Liver (tissue), 9 donors: Measurements from ENCODE around the gene OAS2. TPM values are rescaled to one million over a fixed set of nuclear protein-coding genes. Genes with fewer than 3 reads are reported as not detected.

Experiments used
- DNase-seq: peaks from one replicate; pipeline ENCODE4 v3.0.0-alpha.2; 2017; ENCODE audit warnings: low spot score
- H3K27ac ChIP-seq, 2 donors: one replicate each; pipeline ENCODE4 v1.7.0; 2013; ENCODE audit warnings: inconsistent platforms in 2 of 2, low read length in 2 of 2, control low read depth in 1 of 2, low read depth in 1 of 2, mild to moderate bottlenecking in 1 of 2
- H3K27me3 ChIP-seq, 4 donors: one replicate each; pipeline versions ENCODE4 v1.6.1 to v1.7.0; 2013; ENCODE audit warnings: low read length in 3 of 4, inconsistent platforms in 1 of 4, mild to moderate bottlenecking in 1 of 4, moderate library complexity in 1 of 4; ENCODE audit not compliant: control insufficient read depth in 4 of 4, insufficient read depth in 4 of 4
- H3K36me3 ChIP-seq, 4 donors: one replicate each; pipeline versions ENCODE4 v1.6.1 to v1.7.0; 2013; ENCODE audit warnings: low read length in 3 of 4, mild to moderate bottlenecking in 3 of 4, low read depth in 1 of 4, moderate library complexity in 1 of 4; ENCODE audit not compliant: control insufficient read depth in 4 of 4, insufficient read depth in 3 of 4
- H3K4me1 ChIP-seq, 4 donors: one replicate each; pipeline versions ENCODE4 v1.6.1 to v1.7.0; 2013; ENCODE audit warnings: low read length in 3 of 4, mild to moderate bottlenecking in 3 of 4, moderate library complexity in 1 of 4; ENCODE audit not compliant: control insufficient read depth in 4 of 4, insufficient read depth in 4 of 4
- H3K4me3 ChIP-seq, 3 donors: one replicate each; pipeline versions ENCODE4 v1.6.1 to v1.7.0; 2013; ENCODE audit warnings: low read length in 3 of 3, control low read depth in 1 of 3, low read depth in 1 of 3, mild to moderate bottlenecking in 1 of 3
- H3K9ac ChIP-seq, 2 donors: one replicate each; pipeline ENCODE4 v1.7.0; 2013; ENCODE audit warnings: low read length in 2 of 2, mild to moderate bottlenecking in 2 of 2, moderate library complexity in 2 of 2, control low read depth in 1 of 2, low read depth in 1 of 2
- H3K9me3 ChIP-seq, 4 donors: one replicate each; pipeline versions ENCODE4 v1.6.1 to v1.7.0; 2013; ENCODE audit warnings: low read length in 3 of 4; ENCODE audit not compliant: control insufficient read depth in 4 of 4
- EGR1 ChIP-seq, 2 donors: IDR thresholded peaks; 2 replicates each; pipeline ENCODE4 v1.6.1; 2016 to 2018; ENCODE audit warnings: antibody characterized with exemption in 2 of 2, low read depth in 2 of 2
- FOXA1 ChIP-seq: IDR thresholded peaks from 2 replicates; pipeline ENCODE4 v1.6.1; 2016; ENCODE audit warnings: antibody characterized with exemption
- FOXA2 ChIP-seq: IDR thresholded peaks from 2 replicates; pipeline ENCODE4 v1.6.1; 2016; ENCODE audit warnings: antibody characterized with exemption
- GABPA ChIP-seq, 2 donors: IDR thresholded peaks in 1 of 2; conservative IDR thresholded peaks in 1 of 2; 2 replicates each; pipeline ENCODE4 v1.6.1; 2016; ENCODE audit warnings: antibody characterized with exemption in 2 of 2, mild to moderate bottlenecking in 1 of 2, moderate library complexity in 1 of 2
- HNF4A ChIP-seq, 2 donors: conservative IDR thresholded peaks; 2 replicates each; pipeline ENCODE4 v1.6.1; 2016; ENCODE audit warnings: antibody characterized with exemption in 2 of 2, mild to moderate bottlenecking in 2 of 2
- HNF4G ChIP-seq: IDR thresholded peaks from 2 replicates; pipeline ENCODE4 v1.6.1; 2016; ENCODE audit warnings: antibody characterized with exemption
- JUND ChIP-seq, 2 donors: IDR thresholded peaks; 2 replicates each; pipeline ENCODE4 v1.6.1; 2016; ENCODE audit warnings: antibody characterized with exemption in 2 of 2
- NR2F2 ChIP-seq: IDR thresholded peaks from 2 replicates; pipeline ENCODE4 v1.6.1; 2016; ENCODE audit warnings: antibody characterized with exemption
- RXRA ChIP-seq, 2 donors: IDR thresholded peaks; 2 replicates each; pipeline ENCODE4 v1.6.1; 2017 to 2018; ENCODE audit warnings: antibody characterized with exemption in 2 of 2, mild to moderate bottlenecking in 1 of 2
- SP1 ChIP-seq: IDR thresholded peaks from 2 replicates; pipeline ENCODE4 v1.6.1; 2018; ENCODE audit warnings: antibody characterized with exemption, mild to moderate bottlenecking
- TAF1 ChIP-seq: conservative IDR thresholded peaks from 2 replicates; pipeline ENCODE4 v1.6.1; 2016; ENCODE audit warnings: antibody characterized with exemption, mild to moderate bottlenecking
- YY1 ChIP-seq: IDR thresholded peaks from 2 replicates; pipeline ENCODE4 v1.6.1; 2016; ENCODE audit warnings: antibody characterized with exemption, mild to moderate bottlenecking
- WGBS: extraction: QIAGEN DNeasy Blood & Tissue Kit; methylation state at CpG from one replicate; pipeline ENCODE4 v1.1.7; 2013; 5-methylcytosine and 5-hydroxymethylcytosine counted together
- polyA plus RNA-seq, 2 donors: library from polyadenylated mRNA; stranded (reverse) in 1 of 2; unstranded in 1 of 2; fragments of 200-250 nt in 1 of 2; fragments of >200 nt in 1 of 2; fragmentation: Nextera tagmentation in 1 of 2; extraction: Ambion mirVana in 1 of 2; gene quantifications; one replicate each; pipeline versions ENCODE4 v1.2.1 to v1.2.3, GENCODE V29; 2013 to 2015
- total RNA-seq, 2 donors: library from RNA; depleted of rRNA; stranded (reverse); fragments of >200 nt; gene quantifications; one replicate each; pipeline ENCODE4 v1.2.3, GENCODE V29; 2014
- TF ChIP-seq, protein P1 (sequence below): IDR thresholded peaks from 2 replicates; pipeline ENCODE4 v1.6.1; 2016; ENCODE audit warnings: antibody characterized with exemption
- TF ChIP-seq, protein P2 (sequence below): fragments of 150-350 bp; IDR thresholded peaks from 2 replicates; pipeline ENCODE4 v1.5.1; 2017; ENCODE audit warnings: improper control_type of control experiment, low read depth, low read length; ENCODE audit not compliant: missing input control
- TF ChIP-seq, protein P3 (sequence below): IDR thresholded peaks from 2 replicates; pipeline ENCODE4 v1.6.1; 2016; ENCODE audit warnings: antibody characterized with exemption
- TF ChIP-seq, protein P4 (sequence below): IDR thresholded peaks from 2 replicates; pipeline ENCODE4 v1.6.1; 2016; ENCODE audit warnings: antibody characterized with exemption, mild to moderate bottlenecking
- TF ChIP-seq, protein P5 (sequence below): IDR thresholded peaks from 2 replicates; pipeline ENCODE4 v1.6.1; 2016; ENCODE audit warnings: antibody characterized with exemption
- donor health status: healthy.
- donor health status: healthy.
- donor health status: healthy.
- donor health status: healthy.
- donor health status: healthy.

OAS2 gene
- total and polyA plus RNA-seq, 4 donors, result 3.3 to 9.4 (median 6.9) TPM

DNA sequence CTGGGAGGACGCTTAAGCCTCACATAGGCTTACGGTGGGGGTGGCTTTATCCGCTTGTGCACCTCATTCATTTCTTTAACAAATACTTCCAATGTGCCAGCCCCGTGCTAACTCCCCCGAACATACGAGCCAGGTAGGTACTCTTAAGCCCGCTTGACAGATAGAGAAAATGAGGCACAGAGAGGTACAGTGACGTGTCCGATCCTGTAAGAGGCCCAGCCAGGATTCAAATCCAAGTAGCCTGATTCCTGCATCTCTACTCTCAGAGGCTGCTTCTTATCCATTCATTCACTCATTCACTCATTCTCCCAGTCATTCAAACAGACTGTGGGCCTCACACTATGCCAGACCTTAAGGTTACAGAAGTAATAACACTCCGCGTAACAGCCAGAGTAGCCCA lies 39.6 kb upstream of the OAS2 start:
- DNase-seq, result no peak
- Histone ChIP-seq H3K9me3 (no peaks in the 10 kb centered on the region), H3K9ac (peak overlapping the region; percentile 62 to 82), H3K4me1 (peaks cover 3 to 18% (median 14%) of the 10 kb centered on the region in 4 donors), H3K4me3 (peak overlapping the region; percentile 66 to 84 (median 82)), H3K36me3 (no peaks in the 10 kb centered on the region), H3K27me3 (no peaks in the 10 kb centered on the region), H3K27ac (peak overlapping the region; percentile 61 to 66)
- no peak for TF ChIP-seq TAF1
- TF ChIP-seq, protein P1, sequence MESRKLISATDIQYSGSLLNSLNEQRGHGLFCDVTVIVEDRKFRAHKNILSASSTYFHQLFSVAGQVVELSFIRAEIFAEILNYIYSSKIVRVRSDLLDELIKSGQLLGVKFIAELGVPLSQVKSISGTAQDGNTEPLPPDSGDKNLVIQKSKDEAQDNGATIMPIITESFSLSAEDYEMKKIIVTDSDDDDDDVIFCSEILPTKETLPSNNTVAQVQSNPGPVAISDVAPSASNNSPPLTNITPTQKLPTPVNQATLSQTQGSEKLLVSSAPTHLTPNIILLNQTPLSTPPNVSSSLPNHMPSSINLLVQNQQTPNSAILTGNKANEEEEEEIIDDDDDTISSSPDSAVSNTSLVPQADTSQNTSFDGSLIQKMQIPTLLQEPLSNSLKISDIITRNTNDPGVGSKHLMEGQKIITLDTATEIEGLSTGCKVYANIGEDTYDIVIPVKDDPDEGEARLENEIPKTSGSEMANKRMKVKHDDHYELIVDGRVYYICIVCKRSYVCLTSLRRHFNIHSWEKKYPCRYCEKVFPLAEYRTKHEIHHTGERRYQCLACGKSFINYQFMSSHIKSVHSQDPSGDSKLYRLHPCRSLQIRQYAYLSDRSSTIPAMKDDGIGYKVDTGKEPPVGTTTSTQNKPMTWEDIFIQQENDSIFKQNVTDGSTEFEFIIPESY, result no peak
- TF ChIP-seq FOXA1, result no peak
- TF ChIP-seq GABPA (IDR thresholded peaks at IDR 0.05 in 1 of 2, conservative IDR thresholded peaks at IDR 0.05 in 1 of 2), result no peak
- TF ChIP-seq, protein P2, sequence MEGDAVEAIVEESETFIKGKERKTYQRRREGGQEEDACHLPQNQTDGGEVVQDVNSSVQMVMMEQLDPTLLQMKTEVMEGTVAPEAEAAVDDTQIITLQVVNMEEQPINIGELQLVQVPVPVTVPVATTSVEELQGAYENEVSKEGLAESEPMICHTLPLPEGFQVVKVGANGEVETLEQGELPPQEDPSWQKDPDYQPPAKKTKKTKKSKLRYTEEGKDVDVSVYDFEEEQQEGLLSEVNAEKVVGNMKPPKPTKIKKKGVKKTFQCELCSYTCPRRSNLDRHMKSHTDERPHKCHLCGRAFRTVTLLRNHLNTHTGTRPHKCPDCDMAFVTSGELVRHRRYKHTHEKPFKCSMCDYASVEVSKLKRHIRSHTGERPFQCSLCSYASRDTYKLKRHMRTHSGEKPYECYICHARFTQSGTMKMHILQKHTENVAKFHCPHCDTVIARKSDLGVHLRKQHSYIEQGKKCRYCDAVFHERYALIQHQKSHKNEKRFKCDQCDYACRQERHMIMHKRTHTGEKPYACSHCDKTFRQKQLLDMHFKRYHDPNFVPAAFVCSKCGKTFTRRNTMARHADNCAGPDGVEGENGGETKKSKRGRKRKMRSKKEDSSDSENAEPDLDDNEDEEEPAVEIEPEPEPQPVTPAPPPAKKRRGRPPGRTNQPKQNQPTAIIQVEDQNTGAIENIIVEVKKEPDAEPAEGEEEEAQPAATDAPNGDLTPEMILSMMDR, result no peak
- TF ChIP-seq SP1, result no peak
- no peak for TF ChIP-seq HNF4G
- TF ChIP-seq, protein P3, sequence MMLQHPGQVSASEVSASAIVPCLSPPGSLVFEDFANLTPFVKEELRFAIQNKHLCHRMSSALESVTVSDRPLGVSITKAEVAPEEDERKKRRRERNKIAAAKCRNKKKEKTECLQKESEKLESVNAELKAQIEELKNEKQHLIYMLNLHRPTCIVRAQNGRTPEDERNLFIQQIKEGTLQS, result no peak
- 17% methylated on average over 11 of the region's 11 CpGs for WGBS

DNA sequence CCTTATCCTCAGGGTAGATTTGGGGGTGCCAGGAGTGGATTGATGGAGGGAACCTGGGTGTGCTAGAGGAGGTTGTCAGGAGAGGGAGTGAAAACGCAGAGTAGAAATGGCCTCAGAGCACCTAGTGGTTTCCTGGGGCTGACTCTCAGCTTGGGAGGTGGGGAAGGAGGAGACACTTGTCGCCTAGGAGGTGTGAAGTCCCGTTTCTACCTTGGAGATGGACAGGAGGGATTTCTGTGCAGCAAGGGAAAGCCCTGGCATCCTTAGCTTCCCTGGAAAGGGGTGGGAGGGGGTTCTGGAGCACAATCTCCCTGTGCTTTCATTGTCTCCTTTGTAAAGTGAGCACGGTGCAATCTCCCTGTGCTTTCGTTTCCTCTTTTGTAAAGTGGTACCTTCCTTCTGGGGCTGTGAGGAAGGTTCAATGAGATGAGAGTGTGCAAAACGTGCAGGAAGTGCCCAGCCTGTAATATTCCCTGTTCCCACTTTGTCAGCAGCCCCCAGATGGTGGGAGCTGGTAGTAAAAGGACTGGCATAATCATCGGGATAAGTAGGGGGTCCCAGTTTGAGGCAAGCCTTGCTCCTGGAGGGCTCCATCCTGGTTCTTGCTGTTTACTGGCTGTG lies 38.4 kb upstream of the OAS2 start:
- Histone ChIP-seq H3K9ac (no peak overlapping the region), H3K36me3 (peaks cover 0 to 5% (median 0%) of the 10 kb centered on the region in 4 donors), H3K9me3 (no peaks in the 10 kb centered on the region), H3K27me3 (no peaks in the 10 kb centered on the region), H3K27ac (no peak overlapping the region), H3K4me3 (no peak overlapping the region), H3K4me1 (peaks cover 3 to 18% (median 14%) of the 10 kb centered on the region in 4 donors)
- TF ChIP-seq, protein P1, result no peak
- no peak for TF ChIP-seq FOXA1
- no peak for TF ChIP-seq HNF4A (conservative IDR thresholded peaks at IDR 0.05)
- no peak for TF ChIP-seq NR2F2
- no peak for TF ChIP-seq TAF1
- TF ChIP-seq YY1, result no peak
- no peak for TF ChIP-seq EGR1 (IDR thresholded peaks at IDR 0.05; ENCODE audit: low read depth in 2 of 2)
- no peak for TF ChIP-seq HNF4G
- TF ChIP-seq, protein P4, sequence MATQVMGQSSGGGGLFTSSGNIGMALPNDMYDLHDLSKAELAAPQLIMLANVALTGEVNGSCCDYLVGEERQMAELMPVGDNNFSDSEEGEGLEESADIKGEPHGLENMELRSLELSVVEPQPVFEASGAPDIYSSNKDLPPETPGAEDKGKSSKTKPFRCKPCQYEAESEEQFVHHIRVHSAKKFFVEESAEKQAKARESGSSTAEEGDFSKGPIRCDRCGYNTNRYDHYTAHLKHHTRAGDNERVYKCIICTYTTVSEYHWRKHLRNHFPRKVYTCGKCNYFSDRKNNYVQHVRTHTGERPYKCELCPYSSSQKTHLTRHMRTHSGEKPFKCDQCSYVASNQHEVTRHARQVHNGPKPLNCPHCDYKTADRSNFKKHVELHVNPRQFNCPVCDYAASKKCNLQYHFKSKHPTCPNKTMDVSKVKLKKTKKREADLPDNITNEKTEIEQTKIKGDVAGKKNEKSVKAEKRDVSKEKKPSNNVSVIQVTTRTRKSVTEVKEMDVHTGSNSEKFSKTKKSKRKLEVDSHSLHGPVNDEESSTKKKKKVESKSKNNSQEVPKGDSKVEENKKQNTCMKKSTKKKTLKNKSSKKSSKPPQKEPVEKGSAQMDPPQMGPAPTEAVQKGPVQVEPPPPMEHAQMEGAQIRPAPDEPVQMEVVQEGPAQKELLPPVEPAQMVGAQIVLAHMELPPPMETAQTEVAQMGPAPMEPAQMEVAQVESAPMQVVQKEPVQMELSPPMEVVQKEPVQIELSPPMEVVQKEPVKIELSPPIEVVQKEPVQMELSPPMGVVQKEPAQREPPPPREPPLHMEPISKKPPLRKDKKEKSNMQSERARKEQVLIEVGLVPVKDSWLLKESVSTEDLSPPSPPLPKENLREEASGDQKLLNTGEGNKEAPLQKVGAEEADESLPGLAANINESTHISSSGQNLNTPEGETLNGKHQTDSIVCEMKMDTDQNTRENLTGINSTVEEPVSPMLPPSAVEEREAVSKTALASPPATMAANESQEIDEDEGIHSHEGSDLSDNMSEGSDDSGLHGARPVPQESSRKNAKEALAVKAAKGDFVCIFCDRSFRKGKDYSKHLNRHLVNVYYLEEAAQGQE, result no peak
- TF ChIP-seq FOXA2, result no peak
- TF ChIP-seq RXRA (IDR thresholded peaks at IDR 0.05), result no peak
- TF ChIP-seq, protein P2, result no peak
- no peak for TF ChIP-seq GABPA (IDR thresholded peaks at IDR 0.05 in 1 of 2, conservative IDR thresholded peaks at IDR 0.05 in 1 of 2)
- TF ChIP-seq, protein P3, result no peak
- TF ChIP-seq JUND (IDR thresholded peaks at IDR 0.05), result no peak
- TF ChIP-seq, protein P5, sequence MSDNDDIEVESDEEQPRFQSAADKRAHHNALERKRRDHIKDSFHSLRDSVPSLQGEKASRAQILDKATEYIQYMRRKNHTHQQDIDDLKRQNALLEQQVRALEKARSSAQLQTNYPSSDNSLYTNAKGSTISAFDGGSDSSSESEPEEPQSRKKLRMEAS, result no peak
- no peak for DNase-seq
- 64% methylated on average over 7 of the region's 7 CpGs for WGBS
